Right ventricle myocardium superior (tissue), 1 donor: ENCODE results near the gene IP6K2. TPM values are rescaled to one million over a fixed set of nuclear protein-coding genes. Genes with fewer than 3 reads are reported as not detected.

Experiments
- ATAC-seq: fragments of 200-7000 bp; cut with Tn5 transposase; one replicate; pipeline ENCODE4 v1.9.1; 2020; ENCODE audit warnings: mild to moderate bottlenecking; ENCODE audit not compliant: poor library complexity
- DNase-seq: peaks from one replicate; pipeline ENCODE4 v3.0.0-alpha.2; 2020
- intact Hi-C: fragments of 100-400 bp; cut with DNase I; formaldehyde crosslinking; loops from one replicate; pipeline ENCODE4 v1.11.2; 2022
- total RNA-seq: library from RNA; stranded (reverse); fragmentation: NEBNext Ultra II Directional; extraction: Animal tissue kit (Norgen Biotek cat#: 25700); gene quantifications from one replicate; pipeline ENCODE4 v1.2.1, GENCODE V29; 2021
- donor health status: DM: no; HTN: yes; CAD: no; lungs with severe emphysema.

IP6K2 gene
- total RNA-seq, 1 donor from 2014 or later = 22.7 TPM

- intact Hi-C loops = no loop called here
- peak; percentile 40 for DNase-seq
- no peak for ATAC-seq
These were observed 36.0 kb downstream of the IP6K2 start for GRCh38 chr3:48680811-48681540.

GRCh38 chr3:48679411-48680391, 37.3 kb downstream of the IP6K2 start:
- ATAC-seq = no peak
- DNase-seq = peak; percentile 32
- intact Hi-C loops = no loop called here

- peak; percentile 27 for DNase-seq
- ATAC-seq = no peak
- intact Hi-C loops = no loop called here
These were observed 38.2 kb downstream of the IP6K2 start for GRCh38 chr3:48678566-48679380.

- DNase-seq (peak; percentile 3), ATAC-seq (no peak)
- intact Hi-C loops = no loop called here
These were observed 39.0 kb downstream of the IP6K2 start for GRCh38 chr3:48678056-48678455.

GRCh38 chr3:48674505-48674904, 42.5 kb downstream of the IP6K2 start:
- intact Hi-C loops = no loop called here
- ATAC-seq (no peak), DNase-seq (peak; percentile 8)

- intact Hi-C loops = no loop called here
- ATAC-seq (no peak), DNase-seq (no peak)
These were observed 44.5 kb downstream of the IP6K2 start for GRCh38 chr3:48672522-48672921.

- intact Hi-C loops = no loop called here
- ATAC-seq (no peak), DNase-seq (no peak)
These were observed 52.1 kb downstream of the IP6K2 start for GRCh38 chr3:48664929-48665328.

GRCh38 chr3:48664313-48664644, 52.7 kb downstream of the IP6K2 start:
- intact Hi-C loops = no loop called here
- ATAC-seq (no peak), DNase-seq (no peak)

- ATAC-seq = peak; percentile 82
- DNase-seq = peak; percentile 94
These were observed 53.3 kb downstream of the IP6K2 start for GRCh38 chr3:48663489-48664312.

GRCh38 chr3:48662753-48663488, 54.1 kb downstream of the IP6K2 start, which contains the start of gene CELSR3:
TSS of gene CELSR3 (minus strand) at chr3:48662886. CDS start at chr3:48662634, 252 bp downstream.
- ATAC-seq = peak; percentile 38
- DNase-seq = peak; percentile 71
- intact Hi-C loops = no loop called here

More at GRCh38 chr3:48663489-48664312, 53.3 kb downstream of the IP6K2 start:
- intact Hi-C loops = no loop called here

- ATAC-seq (no peak), DNase-seq (no peak)
- intact Hi-C loops = no loop called here
These were observed 54.8 kb downstream of the IP6K2 start for GRCh38 chr3:48662145-48662752.

- DNase-seq = peak; percentile 79
- intact Hi-C loops = no loop called here
- peak; percentile 59 for ATAC-seq
These were observed 55.4 kb downstream of the IP6K2 start for GRCh38 chr3:48661501-48662144.

- no peak for DNase-seq
- no peak for ATAC-seq
- intact Hi-C loops = no loop called here
These were observed 56.1 kb downstream of the IP6K2 start for GRCh38 chr3:48660800-48661400.

GRCh38 chr3:48656841-48657281, 60.2 kb downstream of the IP6K2 start:
- ATAC-seq (no peak), DNase-seq (no peak)
- intact Hi-C loops = no loop called here

GRCh38 chr3:48656061-48656840, 60.8 kb downstream of the IP6K2 start:
- DNase-seq (peak; percentile 91), ATAC-seq (peak; percentile 97)
- intact Hi-C loops = no loop called here
